Stimulated activated effector memory CD8-positive, alpha-beta T cell treated with anti-CD3 and anti-CD28 coated beads, Interleukin-12 subunit alpha, Interleukin-12 subunit beta, amount 100 ng/mL, for 72 hours (primary cell): ENCODE data around the gene TRIM15.
A peak's percentile ranks its signal among the peaks of the same experiment; 100 is the strongest.

Source experiments
- ATAC-seq: fragments of 150-1000 bp; cut with Tn5 transposase; 2 replicates; pipeline ENCODE4 v1.10.0; 2021
- DNase-seq, 2 donors: peaks; one replicate each; pipeline ENCODE4 v3.0.0; 2021 to 2022; ENCODE audit warnings: low spot score in 2 of 2
- H3K27ac Mint-ChIP-seq: one replicate; pipeline ENCODE4 v1.8.0; 2022; ENCODE audit warnings: mild to moderate bottlenecking, mixed read lengths
- H3K36me3 Mint-ChIP-seq: one replicate; pipeline ENCODE4 v1.8.0; 2022; ENCODE audit warnings: mild to moderate bottlenecking, mixed read lengths
- H3K4me1 Mint-ChIP-seq: one replicate; pipeline ENCODE4 v1.8.0; 2022; ENCODE audit warnings: mixed read lengths
- H3K4me3 Mint-ChIP-seq: one replicate; pipeline ENCODE4 v1.8.0; 2022; ENCODE audit warnings: mild to moderate bottlenecking, mixed read lengths
- H3K9me3 Mint-ChIP-seq: one replicate; pipeline ENCODE4 v1.8.0; 2022; ENCODE audit warnings: mixed read lengths

The TRIM15 gene

DNA sequence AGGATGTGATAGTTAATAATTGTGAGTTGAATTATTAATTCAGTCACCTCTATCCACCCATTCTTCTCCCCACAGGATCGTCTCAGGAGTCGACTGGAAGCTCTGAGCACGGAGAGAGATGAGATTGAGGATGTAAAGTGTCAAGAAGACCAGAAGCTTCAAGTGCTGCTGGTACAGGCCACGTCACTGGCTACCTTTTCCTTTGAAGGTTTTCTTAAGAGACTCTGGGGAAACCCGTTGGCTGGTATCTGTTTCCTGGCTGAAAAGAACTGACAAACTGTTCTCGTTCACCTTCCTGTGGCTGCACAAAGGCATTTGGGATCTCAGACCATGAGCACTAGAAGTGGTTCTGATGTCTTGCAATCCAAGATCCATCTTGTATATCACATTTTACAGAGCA is 3.8 kb downstream of the TRIM15 start:
- peak in 1 of 2 donors; percentile 45 for DNase-seq
- H3K36me3 Mint-ChIP-seq: no peaks in the 10 kb centered on the region
- no peak overlapping the region for H3K4me3 Mint-ChIP-seq

DNA sequence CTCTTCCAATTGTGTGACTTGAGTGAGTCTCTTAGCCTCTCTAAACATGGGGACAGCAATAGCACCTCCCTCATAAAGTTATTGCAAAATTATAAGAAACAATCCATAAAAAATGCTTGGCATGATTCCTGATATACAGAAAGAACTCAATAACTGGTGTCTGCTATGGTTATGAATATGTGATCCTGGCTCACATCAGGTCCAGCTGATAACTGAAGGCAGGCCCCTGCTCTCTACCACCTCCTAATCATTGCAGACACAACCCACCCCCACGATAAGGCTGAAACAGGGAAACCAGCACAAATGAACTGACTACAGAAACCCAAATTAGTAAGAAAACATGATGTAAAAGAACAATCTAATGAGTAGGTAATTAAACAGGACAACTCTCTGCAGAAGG is 5.4 kb downstream of the TRIM15 start:
- DNase-seq (no peak), ATAC-seq (no peak)
- Mint-ChIP-seq H3K4me1 (peaks cover 4% of the 10 kb centered on the region), H3K27ac (no peak overlapping the region), H3K4me3 (no peak overlapping the region), H3K9me3 (no peaks in the 10 kb centered on the region), H3K36me3 (no peaks in the 10 kb centered on the region)

More for the DNA sequence above, 3.8 kb downstream of the TRIM15 start:
- Mint-ChIP-seq H3K27ac (no peak overlapping the region), H3K9me3 (no peaks in the 10 kb centered on the region), H3K4me1 (peaks cover 16% of the 10 kb centered on the region)
- no peak for ATAC-seq

DNA sequence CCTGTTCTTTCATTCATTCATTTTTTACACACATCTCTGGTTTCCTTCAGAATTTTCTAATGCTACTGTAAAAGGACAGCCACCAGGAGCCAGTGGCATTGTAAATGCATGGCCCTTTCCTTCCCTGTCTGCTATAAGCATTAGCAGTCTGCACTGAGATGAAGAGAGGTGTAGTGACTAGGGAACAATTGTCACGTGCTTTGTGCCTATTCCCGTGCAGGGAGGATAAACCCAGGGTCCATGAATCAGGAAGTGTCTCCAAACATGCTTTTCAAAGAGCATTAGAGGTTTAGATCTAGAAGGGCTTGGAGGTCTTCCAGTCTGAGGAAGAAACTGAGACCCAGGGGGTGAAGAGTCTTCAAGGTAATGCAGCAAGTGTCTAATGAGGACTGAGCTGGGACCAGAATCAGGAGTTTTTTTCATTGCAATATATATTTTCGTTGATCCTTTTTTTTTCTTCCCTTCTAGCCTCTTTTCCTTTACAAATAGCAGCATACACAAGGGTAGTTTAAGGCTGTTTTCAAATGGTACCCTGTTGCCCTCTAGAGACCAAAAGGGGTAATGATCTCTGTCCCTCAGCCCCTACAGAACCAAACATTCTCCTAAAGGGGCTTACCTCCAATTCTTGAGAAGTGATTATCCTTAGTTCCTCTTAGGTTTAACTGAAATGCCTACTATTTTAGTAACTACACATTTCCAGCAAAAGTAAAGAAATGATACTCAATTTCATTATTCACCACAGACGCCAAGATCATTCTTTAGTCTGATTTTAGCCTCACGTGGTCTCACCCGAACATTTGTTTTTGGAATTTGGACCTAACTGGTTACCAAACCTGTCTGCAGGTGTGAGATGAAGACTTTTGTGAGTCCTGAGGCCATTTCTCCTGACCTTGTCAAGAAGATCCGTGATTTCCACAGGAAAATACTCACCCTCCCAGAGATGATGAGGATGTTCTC is 6.6 kb downstream of the TRIM15 start:
- ATAC-seq: peak; percentile 75
- no peak for DNase-seq
- Mint-ChIP-seq H3K36me3 (no peaks in the 10 kb centered on the region), H3K9me3 (no peaks in the 10 kb centered on the region), H3K4me3 (no peak overlapping the region), H3K4me1 (peaks cover 4% of the 10 kb centered on the region), H3K27ac (no peak overlapping the region)

DNA sequence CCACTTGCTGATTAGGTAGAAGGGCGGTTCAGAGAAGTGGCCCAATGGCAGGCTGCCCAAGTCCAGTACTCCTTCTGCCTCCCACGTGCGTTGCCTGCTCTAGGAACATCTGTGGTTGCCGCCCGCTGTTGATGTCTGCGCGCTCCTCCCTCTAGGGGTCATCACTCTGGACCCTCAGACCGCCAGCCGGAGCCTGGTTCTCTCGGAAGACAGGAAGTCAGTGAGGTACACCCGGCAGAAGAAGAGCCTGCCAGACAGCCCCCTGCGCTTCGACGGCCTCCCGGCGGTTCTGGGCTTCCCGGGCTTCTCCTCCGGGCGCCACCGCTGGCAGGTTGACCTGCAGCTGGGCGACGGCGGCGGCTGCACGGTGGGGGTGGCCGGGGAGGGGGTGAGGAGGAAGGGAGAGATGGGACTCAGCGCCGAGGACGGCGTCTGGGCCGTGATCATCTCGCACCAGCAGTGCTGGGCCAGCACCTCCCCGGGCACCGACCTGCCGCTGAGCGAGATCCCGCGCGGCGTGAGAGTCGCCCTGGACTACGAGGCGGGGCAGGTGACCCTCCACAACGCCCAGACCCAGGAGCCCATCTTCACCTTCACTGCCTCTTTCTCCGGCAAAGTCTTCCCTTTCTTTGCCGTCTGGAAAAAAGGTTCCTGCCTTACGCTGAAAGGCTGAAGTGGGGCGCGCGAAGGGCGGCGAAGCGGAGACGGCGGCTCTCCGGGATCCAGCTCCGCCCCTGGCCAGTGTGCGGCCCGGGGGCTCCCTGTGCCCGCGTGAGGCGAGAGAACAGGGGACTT is 8.5 kb downstream of the TRIM15 start:
- Mint-ChIP-seq H3K27ac (no peak overlapping the region), H3K36me3 (no peaks in the 10 kb centered on the region), H3K9me3 (no peaks in the 10 kb centered on the region), H3K4me1 (peaks cover 4% of the 10 kb centered on the region), H3K4me3 (peak overlapping the region; percentile 41)
- no peak for DNase-seq
- ATAC-seq: peak; percentile 57

DNA sequence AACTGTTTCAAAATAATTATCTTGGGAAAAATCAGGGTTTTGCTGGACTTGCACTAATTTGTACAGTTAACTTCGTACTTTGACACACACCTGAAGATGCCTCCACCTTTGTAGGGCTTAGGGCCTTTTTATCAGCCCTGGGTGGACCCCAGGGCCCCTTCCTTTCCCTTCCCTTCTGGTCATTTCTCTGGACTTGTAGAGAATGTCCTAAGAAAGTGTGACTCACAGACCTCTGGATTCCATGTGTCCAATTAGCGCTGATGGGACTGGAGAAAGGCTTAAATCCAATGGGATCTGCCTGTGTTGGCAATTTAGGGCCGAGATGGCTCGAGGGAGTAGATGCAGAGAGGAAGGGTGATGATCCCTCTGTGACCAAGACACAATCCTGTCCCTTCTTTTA is 9.3 kb downstream of the TRIM15 start:
- no peak for ATAC-seq
- Mint-ChIP-seq H3K36me3 (no peaks in the 10 kb centered on the region), H3K27ac (no peak overlapping the region), H3K4me1 (peaks cover 4% of the 10 kb centered on the region), H3K4me3 (no peak overlapping the region), H3K9me3 (no peaks in the 10 kb centered on the region)
- peak in 1 of 2 donors; percentile 38 for DNase-seq

DNA sequence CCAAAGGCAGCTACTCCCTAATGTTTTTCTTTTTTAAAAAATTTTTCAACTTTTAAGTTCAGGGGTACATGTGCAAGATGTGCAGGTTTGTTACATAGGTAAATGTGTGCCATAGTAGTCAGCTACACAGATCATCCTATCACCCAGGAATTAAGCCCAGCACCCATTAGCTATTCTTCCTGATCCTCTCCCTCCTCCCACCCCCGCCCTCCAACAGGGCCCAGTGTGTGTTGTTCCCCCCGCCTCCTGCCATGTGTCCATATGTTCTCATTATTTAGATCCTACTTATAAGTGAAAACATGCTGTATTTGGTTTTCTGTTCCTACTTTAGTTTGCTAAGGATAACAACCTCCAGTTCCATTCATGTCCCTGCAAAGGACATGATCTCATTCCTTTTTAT is 12.4 kb downstream of the TRIM15 start:
- peaks cover 4% of the 10 kb centered on the region for H3K4me1 Mint-ChIP-seq
- H3K4me3 Mint-ChIP-seq: no peak overlapping the region
- no peak for ATAC-seq
- H3K27ac Mint-ChIP-seq: no peak overlapping the region
- H3K36me3 Mint-ChIP-seq: no peaks in the 10 kb centered on the region
- no peak for DNase-seq
- peaks cover 4% of the 10 kb centered on the region for H3K9me3 Mint-ChIP-seq

DNA sequence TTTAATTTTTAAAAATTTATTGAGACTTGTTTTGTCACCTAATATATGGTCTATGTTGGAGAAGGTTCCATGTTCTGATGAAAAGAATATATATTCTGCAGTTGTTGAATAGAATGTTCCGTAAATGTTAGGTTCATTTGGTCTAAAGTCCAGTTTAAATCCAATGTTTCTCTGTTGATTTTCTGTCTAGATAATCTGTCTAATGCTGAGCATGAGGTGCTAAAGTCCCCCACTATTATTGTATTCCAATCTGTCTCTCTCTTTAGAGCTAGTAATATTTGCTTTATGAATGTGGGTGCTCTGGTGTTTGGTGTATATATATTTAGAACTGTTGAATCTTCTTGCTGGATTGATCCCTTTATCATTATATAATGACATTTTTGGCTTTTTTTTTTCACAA is 15.5 kb downstream of the TRIM15 start:
- H3K4me3 Mint-ChIP-seq: no peak overlapping the region
- H3K9me3 Mint-ChIP-seq: peaks cover 4% of the 10 kb centered on the region
- H3K27ac Mint-ChIP-seq: no peak overlapping the region
- DNase-seq (no peak), ATAC-seq (no peak)
- H3K4me1 Mint-ChIP-seq: no peaks in the 10 kb centered on the region
- H3K36me3 Mint-ChIP-seq: no peaks in the 10 kb centered on the region

DNA sequence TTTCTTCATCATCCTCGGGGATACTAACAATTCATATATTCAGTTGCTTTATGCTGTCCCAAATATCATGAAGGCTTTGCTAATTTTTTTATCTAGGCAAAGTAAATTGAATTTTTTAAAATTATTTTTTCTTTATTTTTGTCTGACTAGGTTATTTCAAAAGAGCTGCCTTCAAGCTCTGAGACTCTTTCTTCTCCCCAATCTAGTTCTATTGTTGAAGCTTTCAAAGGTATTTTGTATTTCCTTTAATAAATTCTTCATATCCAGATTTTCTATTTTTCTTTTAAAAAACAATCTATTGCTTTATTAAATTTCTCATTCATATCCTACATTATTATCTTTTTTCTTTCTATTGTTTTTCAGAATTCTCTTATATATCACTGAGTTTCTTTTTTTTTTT is 16.8 kb downstream of the TRIM15 start:
- Mint-ChIP-seq H3K27ac (no peak overlapping the region), H3K4me3 (no peak overlapping the region), H3K4me1 (no peaks in the 10 kb centered on the region), H3K9me3 (peaks cover 4% of the 10 kb centered on the region), H3K36me3 (peaks cover 10% of the 10 kb centered on the region)
- ATAC-seq (no peak), DNase-seq (no peak)

DNA sequence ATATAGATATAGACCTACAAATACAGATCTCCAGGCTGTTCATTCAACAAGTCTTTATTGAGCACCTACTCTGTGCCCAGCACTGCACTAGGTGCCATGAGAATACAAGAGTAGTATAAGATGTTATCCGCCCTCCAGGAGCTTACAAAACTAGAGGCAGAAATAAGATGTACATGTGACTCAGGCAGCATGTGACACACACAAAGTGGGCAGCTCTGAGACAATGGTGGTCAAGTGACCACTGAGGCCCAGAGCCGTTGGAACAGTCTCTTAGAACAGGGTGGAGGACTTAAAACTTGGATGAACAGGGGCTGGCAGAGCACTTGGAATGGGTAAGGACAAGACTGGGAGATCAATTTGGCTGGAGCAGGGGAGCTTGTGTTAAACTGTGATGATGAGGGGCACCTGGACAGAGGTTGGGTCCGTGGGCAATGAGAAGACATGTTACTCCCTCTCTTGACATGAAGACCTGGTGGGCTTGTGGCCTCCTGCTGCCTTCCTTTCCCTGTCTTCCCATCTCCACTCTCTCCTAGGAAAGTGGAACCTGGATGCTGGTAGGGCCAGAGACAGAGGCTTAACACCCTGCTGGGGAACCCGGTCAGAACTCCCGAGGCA is 21.2 kb downstream of the TRIM15 start:
- Mint-ChIP-seq H3K9me3 (peaks cover under 1% of the 10 kb centered on the region), H3K27ac (no peak overlapping the region), H3K4me1 (no peaks in the 10 kb centered on the region), H3K36me3 (peaks cover 54% of the 10 kb centered on the region), H3K4me3 (no peak overlapping the region)
- DNase-seq: peak in 1 of 2 donors; percentile 43
- no peak for ATAC-seq

DNA sequence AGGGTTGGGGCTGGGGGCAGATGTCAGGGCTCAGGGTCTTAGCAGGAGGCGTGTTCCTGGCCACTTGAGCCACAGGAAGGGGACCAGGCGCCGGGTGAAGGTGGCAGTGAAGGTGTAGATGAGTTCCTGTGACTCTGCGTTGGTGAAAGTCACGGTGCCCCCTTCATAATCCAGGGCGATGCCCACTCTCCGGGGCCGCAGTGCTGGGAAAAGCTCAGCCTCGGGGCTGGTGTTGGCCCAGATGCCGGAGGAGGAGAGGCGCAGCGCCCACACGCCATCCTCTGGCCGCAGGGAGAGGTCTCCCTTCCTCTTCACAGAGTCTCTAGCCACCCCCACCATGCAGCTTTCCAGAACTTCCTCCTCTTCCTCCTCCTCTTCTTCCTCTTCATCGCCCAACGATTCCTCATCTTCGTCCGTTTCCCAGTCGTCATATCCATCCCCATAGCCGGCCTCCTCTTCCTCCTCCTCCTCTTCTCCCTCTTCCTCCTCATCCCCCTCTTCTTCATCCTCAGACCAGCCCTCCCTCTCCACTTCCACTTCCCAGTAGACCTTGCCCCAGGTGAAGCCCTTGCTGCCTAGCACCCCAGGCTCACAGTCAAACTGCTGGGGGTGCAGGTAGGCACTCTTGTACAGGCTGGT is 22.6 kb downstream of the TRIM15 start:
- H3K36me3 Mint-ChIP-seq: peaks cover 68% of the 10 kb centered on the region
- H3K4me1 Mint-ChIP-seq: no peaks in the 10 kb centered on the region

DNA sequence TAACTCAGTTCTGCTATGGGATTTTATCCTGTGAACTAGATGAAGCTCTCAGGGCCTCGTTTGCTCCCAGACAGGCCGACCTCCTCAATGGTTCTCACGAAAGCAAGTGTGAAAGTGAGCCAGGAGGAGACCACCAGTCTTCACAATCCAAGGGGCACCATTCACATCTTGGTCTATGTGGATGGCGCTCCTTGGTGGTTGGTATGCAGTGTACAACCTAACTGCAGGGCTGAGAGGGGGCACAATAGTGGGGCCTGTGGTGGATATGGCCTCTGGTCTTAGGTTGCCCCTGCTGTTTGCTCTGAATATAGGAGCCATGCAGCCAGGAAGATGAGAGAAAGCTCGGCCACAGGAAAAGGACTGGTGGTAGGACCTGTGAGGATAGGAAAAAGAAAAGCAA is 25.2 kb downstream of the TRIM15 start:
- Mint-ChIP-seq H3K9me3 (no peaks in the 10 kb centered on the region), H3K4me1 (no peaks in the 10 kb centered on the region), H3K4me3 (no peak overlapping the region), H3K27ac (peak overlapping the region; percentile 57), H3K36me3 (peaks cover 91% of the 10 kb centered on the region)
- ATAC-seq: no peak
- DNase-seq: peak in 1 of 2 donors; percentile 28

More for the DNA sequence above, 22.6 kb downstream of the TRIM15 start:
- no peak for DNase-seq
- Mint-ChIP-seq H3K9me3 (no peaks in the 10 kb centered on the region), H3K27ac (no peak overlapping the region), H3K4me3 (no peak overlapping the region)
- no peak for ATAC-seq

DNA sequence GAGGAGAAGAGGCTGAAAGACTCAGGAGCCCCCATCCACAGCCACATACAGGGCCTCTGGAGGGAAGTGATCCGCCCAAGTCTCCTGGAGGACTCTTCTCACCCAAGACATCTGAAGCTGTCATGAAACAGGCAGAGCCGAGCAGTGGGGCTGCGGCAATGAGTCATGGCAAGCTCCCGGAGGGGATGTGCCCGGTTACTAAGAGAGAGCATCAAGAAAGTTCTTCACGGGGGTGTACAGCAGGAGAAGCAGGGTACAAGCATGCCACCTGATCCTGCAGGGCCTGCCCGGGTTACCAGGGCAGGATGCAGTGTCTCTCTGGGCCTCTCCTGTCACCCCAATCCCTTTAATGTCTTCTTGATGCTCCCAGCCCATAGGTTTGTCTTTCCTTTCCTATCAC is 28.7 kb downstream of the TRIM15 start:
- no peak for DNase-seq
- peaks cover 97% of the 10 kb centered on the region for H3K36me3 Mint-ChIP-seq
- peaks cover 3% of the 10 kb centered on the region for H3K4me1 Mint-ChIP-seq
- no peaks in the 10 kb centered on the region for H3K9me3 Mint-ChIP-seq
- no peak overlapping the region for H3K4me3 Mint-ChIP-seq
- no peak for ATAC-seq
- peak overlapping the region; percentile 23 for H3K27ac Mint-ChIP-seq

DNA sequence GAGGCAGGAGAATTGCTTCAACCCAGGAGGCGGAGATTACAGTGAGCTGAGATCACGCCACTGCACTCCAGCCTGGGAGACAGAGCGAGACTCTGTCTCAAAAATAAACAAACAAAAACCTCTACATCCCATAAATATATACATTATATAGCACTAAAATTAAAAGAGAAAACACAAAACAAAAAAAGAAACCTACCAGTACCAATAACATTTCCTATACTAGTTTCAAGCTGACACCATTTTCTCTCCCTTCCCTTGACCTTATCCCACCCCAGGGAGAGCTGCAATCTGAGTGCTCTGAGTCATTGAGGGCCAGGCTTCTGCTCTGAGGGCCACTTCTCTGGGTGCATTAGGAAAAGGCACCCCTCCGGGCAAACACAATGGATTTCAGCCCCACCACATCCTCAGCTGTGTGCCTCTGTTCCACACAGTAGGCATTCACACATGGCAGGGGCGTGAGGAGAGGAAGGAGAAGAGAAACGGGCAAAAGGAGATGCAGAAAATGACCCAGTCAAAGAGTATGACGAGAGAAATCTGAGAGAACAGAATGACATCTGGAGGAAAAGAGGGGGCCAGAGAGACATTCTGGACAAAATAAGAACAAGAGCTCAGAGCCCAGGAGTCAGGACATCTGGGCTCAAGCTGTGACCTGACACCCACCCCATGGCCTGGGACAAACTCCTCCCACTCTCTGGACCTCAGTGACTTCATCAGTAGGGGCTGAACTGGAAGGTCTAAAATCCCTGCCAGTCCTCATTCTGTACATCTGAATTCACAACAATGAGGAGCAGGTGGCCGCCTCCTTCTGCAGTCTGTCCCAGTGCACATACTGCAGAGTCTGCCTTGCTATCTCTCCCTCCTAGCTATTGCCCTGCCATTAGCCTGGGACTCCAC is 31.7 kb downstream of the TRIM15 start:
- Mint-ChIP-seq H3K9me3 (no peaks in the 10 kb centered on the region), H3K4me1 (peaks cover 7% of the 10 kb centered on the region), H3K4me3 (no peak overlapping the region), H3K27ac (peak overlapping the region; percentile 86), H3K36me3 (peaks cover 97% of the 10 kb centered on the region)
- ATAC-seq (no peak), DNase-seq (peak in 1 of 2 donors; percentile 34)

DNA sequence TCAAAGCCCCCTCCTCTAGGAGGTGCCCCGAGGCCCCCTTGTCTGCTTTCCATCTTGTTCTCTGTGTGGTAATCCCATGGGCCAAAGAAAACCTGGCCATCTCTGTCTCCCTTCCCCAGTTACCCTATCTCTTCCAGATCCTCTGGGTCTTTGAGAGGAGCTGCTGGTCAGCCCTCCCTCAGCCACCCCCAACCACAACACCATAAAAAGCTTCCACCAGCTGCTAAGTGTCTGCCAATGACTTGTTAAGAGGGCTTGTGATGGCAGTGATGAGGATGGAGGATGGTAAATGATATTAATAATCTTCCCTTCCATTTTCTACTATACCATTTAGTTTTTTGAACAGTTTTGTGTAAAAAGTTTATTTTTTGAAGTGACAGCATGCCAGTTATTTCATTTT is 32.6 kb downstream of the TRIM15 start:
- H3K4me3 Mint-ChIP-seq: no peak overlapping the region
- DNase-seq (peak in 1 of 2 donors; percentile 43), ATAC-seq (no peak)
- H3K4me1 Mint-ChIP-seq: peaks cover 14% of the 10 kb centered on the region
- peak overlapping the region; percentile 86 for H3K27ac Mint-ChIP-seq
- H3K36me3 Mint-ChIP-seq: peaks cover 96% of the 10 kb centered on the region
- H3K9me3 Mint-ChIP-seq: no peaks in the 10 kb centered on the region
